Esophagus squamous epithelium (tissue), 5 donors: Measurements from ENCODE around the gene TBL1Y. TPM values are rescaled to one million over a fixed set of nuclear protein-coding genes. Genes with fewer than 3 reads are reported as not detected.

Experiments used
- DNase-seq: peaks from one replicate; lab custom pipeline; 2025; lab: John Stamatoyannopoulos, UW
- H3K27ac ChIP-seq, 4 donors: fragments of 200-600 bp; sonication (generic); one replicate each; pipeline ENCODE4 v1.5.1; 2016 to 2019; ENCODE audit warnings: mild to moderate bottlenecking in 1 of 4
- H3K27me3 ChIP-seq, 4 donors: fragments of 200-600 bp; sonication (generic); 1 replicate in 3 of 4; 2 replicates in 1 of 4; pipeline versions ENCODE4 v1.5.1 to v1.6.0; 2017 to 2021; ENCODE audit warnings: antibody characterized with exemption in 1 of 4
- H3K36me3 ChIP-seq, 3 donors: fragments of 200-600 bp; sonication (generic); one replicate each; pipeline ENCODE4 v1.5.1; 2016 to 2019
- H3K4me1 ChIP-seq, 3 donors: fragments of 200-600 bp; sonication (generic); one replicate each; pipeline ENCODE4 v1.5.1; 2017 to 2019
- H3K4me3 ChIP-seq, 4 donors: fragments of 200-600 bp; sonication (generic); 1 replicate in 3 of 4; 2 replicates in 1 of 4; pipeline ENCODE4 v1.5.1; 2016 to 2019; ENCODE audit warnings: mild to moderate bottlenecking in 2 of 4, moderate library complexity in 1 of 4
- H3K9me3 ChIP-seq, 3 donors: fragments of 200-600 bp; sonication (generic); one replicate each; pipeline ENCODE4 v1.5.1; 2016 to 2019
- POLR2A ChIP-seq, 4 donors: fragments of 450-650 bp; IDR thresholded peaks; one replicate each; pipeline ENCODE4 v1.6.1; 2017; ENCODE audit warnings: antibody characterized with exemption in 4 of 4, mild to moderate bottlenecking in 4 of 4, moderate library complexity in 3 of 4
- WGBS, 2 donors: methylation state at CpG; one replicate each; pipeline ENCODE4 v1.1.5; 2018; 5-methylcytosine and 5-hydroxymethylcytosine counted together
- intact Hi-C: fragments of 100-400 bp; cut with DNase I; formaldehyde crosslinking; loops from one replicate; pipeline ENCODE4 v1.15.0; 2022
- total RNA-seq, 4 donors: library from RNA; depleted of rRNA; stranded (reverse); fragments of >200 nt; gene quantifications; one replicate each; pipeline ENCODE4 v1.1.0, GENCODE V29; 2016
- TF ChIP-seq, protein P1 (sequence below), 6 experiments: fragments of 450-650 bp in 4 of 6; fragments of 200-600 bp in 2 of 6; sonication (generic) in 2 of 6; IDR thresholded peaks; one replicate each; pipeline ENCODE4 v1.5.1; 2016 to 2019; ENCODE audit warnings: antibody characterized with exemption in 6 of 6, mild to moderate bottlenecking in 4 of 6, moderate library complexity in 4 of 6
- donor health status: DM: yes; HTN: yes; CAD: no.

TBL1Y gene
- total RNA-seq, 4 donors from 2014 or later: 1.3 to 1.5 TPM; not detected in 2

DNA sequence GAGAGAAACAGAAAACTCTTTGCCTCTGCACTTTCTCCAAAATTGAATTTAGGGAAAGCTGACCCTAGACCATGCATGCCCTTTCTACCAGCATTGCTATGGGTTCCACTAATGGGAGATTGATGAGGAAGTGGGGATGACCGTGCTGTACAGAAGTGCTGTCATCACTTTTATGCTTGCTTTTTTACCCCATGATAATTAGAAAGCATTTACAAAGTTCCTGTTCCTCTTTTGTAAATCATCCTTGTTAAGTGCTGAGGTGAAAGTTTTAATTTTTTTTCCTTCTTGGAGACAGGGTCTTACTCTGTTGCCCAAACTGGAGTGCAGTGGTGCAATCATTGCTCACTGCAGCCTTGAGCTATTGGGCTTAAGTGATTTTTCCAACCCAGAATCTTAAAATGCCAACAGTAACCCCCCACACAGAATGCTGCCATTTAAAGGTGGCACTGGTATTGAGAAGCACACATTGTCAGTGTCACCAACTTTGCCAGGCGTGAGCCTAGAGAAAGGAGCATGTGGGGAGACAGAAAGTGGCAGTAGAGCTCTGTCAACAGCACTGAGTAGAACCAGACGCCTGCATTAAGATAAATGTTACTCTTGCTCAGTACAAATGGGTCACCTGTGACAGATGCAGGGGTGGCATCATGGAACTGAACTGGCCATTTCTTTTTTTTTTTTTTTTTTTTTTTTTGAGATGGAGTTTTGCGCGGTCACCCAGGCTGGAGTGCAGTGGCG lies 79.6 kb downstream of the TBL1Y start:
- DNase-seq: no peak
- intact Hi-C loops: no loop called here
- Histone ChIP-seq H3K27me3 (no peaks in the 10 kb centered on the region), H3K27ac (no peak overlapping the region), H3K9me3 (no peaks in the 10 kb centered on the region), H3K36me3 (no peaks in the 10 kb centered on the region), H3K4me1 (no peaks in the 10 kb centered on the region), H3K4me3 (no peak overlapping the region)
- 90% methylated on average over 5 of the region's 6 CpGs; no CpG with 5 or more reads in 1 of the 2 donors for WGBS, 2 donors
- TF ChIP-seq, protein P1, sequence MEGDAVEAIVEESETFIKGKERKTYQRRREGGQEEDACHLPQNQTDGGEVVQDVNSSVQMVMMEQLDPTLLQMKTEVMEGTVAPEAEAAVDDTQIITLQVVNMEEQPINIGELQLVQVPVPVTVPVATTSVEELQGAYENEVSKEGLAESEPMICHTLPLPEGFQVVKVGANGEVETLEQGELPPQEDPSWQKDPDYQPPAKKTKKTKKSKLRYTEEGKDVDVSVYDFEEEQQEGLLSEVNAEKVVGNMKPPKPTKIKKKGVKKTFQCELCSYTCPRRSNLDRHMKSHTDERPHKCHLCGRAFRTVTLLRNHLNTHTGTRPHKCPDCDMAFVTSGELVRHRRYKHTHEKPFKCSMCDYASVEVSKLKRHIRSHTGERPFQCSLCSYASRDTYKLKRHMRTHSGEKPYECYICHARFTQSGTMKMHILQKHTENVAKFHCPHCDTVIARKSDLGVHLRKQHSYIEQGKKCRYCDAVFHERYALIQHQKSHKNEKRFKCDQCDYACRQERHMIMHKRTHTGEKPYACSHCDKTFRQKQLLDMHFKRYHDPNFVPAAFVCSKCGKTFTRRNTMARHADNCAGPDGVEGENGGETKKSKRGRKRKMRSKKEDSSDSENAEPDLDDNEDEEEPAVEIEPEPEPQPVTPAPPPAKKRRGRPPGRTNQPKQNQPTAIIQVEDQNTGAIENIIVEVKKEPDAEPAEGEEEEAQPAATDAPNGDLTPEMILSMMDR (IDR thresholded peaks at IDR 0.05): no peak
- TF ChIP-seq POLR2A (IDR thresholded peaks at IDR 0.05): no peak

DNA sequence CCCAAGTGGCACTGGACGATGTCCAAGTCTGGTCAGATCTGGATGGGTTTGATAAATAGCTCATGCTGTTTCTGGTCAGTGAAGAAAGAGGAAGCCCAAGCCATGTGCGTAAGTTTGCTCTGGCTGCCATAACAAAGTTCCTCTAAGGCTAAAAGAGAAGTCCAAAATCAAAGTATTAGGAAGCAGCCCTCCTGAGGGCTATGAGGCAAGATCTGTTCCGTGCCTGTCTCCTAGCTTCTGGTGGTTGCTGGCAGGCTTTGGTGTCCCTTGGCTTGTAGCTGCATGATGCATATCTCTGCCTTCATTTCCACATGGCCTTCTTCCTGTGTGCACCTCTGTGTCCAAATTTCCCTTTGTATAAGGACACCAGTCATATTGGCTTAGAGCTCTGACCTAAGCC lies 81.5 kb downstream of the TBL1Y start:
- WGBS, 2 donors: 100% methylated on average over 1 of the region's 3 CpGs; no CpG with 5 or more reads in 1 of the 2 donors
- Histone ChIP-seq H3K4me3 (no peak overlapping the region), H3K9me3 (no peaks in the 10 kb centered on the region), H3K27ac (no peak overlapping the region), H3K27me3 (no peaks in the 10 kb centered on the region), H3K36me3 (no peaks in the 10 kb centered on the region), H3K4me1 (no peaks in the 10 kb centered on the region)
- intact Hi-C loops: no loop called here
- no peak for TF ChIP-seq POLR2A (IDR thresholded peaks at IDR 0.05)
- TF ChIP-seq, protein P1 (IDR thresholded peaks at IDR 0.05): no peak
- no peak for DNase-seq

DNA sequence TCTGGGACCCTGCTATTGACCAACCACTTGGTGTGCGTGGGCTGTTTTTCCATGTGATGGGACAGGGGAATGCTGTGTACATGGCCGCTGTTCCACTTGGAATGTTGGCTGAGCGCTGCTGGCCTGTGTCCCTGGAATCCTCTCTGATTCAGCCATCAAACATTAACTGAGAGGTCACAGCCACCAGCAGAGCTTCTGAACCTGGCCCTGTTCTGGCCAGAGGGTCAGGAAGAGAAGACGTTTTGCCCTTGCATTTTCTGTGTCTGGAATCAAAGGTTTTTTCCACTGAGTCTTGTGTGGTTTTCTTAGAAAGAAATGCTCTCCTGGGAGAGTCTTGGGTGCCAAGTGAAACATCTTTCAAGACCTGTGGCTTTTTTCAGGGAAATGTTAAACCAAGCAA lies 85.5 kb downstream of the TBL1Y start:
- intact Hi-C loops: no loop called here
- H3K27me3 ChIP-seq: no peaks in the 10 kb centered on the region
- no peak for DNase-seq
- no peaks in the 10 kb centered on the region for H3K36me3 ChIP-seq
- H3K4me1 ChIP-seq: no peaks in the 10 kb centered on the region
- TF ChIP-seq, protein P1 (IDR thresholded peaks at IDR 0.05): no peak
- TF ChIP-seq POLR2A (IDR thresholded peaks at IDR 0.05): no peak
- no peak overlapping the region for H3K27ac ChIP-seq
- no peak overlapping the region for H3K4me3 ChIP-seq
- WGBS, 2 donors: 33% methylated on average over 1 of the region's 4 CpGs; no CpG with 5 or more reads in 1 of the 2 donors
- H3K9me3 ChIP-seq: no peaks in the 10 kb centered on the region

DNA sequence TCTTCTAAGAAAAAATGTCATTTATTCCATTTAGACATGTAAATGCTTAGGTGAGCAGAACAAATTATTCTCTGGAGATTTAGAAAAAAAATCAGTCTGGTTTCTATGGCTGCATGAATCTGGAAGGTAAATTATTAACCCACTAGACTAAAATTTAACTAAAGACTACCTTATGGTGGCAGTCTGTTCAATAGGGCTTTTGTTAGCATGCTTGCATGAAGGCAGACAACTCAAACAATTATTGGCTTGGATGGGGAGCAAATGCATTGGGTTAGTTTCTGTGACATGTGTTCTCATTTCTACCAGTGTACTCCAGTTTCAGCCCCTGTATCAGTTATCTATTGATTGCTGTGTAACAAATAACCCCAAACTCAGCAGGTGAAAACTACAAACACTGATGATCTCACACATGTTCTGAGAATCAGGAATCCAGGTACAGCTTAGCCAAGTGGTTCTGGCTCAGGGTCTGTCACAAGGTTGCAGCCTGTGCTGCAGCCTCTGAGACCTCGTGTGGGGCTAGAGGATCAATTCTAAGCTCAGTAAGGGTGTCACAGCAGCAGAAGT lies 87.1 kb downstream of the TBL1Y start:
- no peak overlapping the region for H3K4me3 ChIP-seq
- H3K36me3 ChIP-seq: no peaks in the 10 kb centered on the region
- H3K9me3 ChIP-seq: no peaks in the 10 kb centered on the region
- H3K27ac ChIP-seq: no peak overlapping the region
- intact Hi-C loops: no loop called here
- no peak for TF ChIP-seq POLR2A (IDR thresholded peaks at IDR 0.05)
- TF ChIP-seq, protein P1 (IDR thresholded peaks at IDR 0.05): no peak
- no peaks in the 10 kb centered on the region for H3K27me3 ChIP-seq
- no peaks in the 10 kb centered on the region for H3K4me1 ChIP-seq
- no peak for DNase-seq
- WGBS, 2 donors: no CpG with 5 or more reads among the region's 1 CpG

DNA sequence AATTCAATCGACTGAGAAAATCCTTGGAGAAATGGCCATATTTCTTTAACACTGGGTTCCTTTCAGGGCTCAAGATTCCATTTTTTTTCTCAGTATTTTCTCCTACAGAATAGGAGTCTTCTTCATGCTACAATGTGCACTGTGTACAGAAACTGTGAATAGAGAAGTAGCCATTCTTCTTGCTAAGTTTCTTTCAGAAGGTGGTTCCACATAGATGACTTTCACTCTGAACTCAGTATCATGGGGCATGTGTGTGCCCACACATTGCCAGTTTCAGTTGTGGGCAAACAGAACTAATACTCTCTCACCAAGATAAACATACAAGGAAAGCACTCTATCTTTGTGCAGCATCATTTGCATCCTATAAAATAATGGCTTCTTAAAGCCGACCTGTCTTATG lies 89.4 kb downstream of the TBL1Y start:
- no peaks in the 10 kb centered on the region for H3K4me1 ChIP-seq
- DNase-seq: no peak
- H3K4me3 ChIP-seq: no peak overlapping the region
- 60% methylated on average over 2 of the region's 2 CpGs; no CpG with 5 or more reads in 1 of the 2 donors for WGBS, 2 donors
- H3K27me3 ChIP-seq: no peaks in the 10 kb centered on the region
- H3K27ac ChIP-seq: no peak overlapping the region
- no peak for TF ChIP-seq POLR2A (IDR thresholded peaks at IDR 0.05)
- TF ChIP-seq, protein P1 (IDR thresholded peaks at IDR 0.05): no peak
- no peaks in the 10 kb centered on the region for H3K36me3 ChIP-seq
- no peaks in the 10 kb centered on the region for H3K9me3 ChIP-seq
- intact Hi-C loops: no loop called here
